22Rv1 (cell line): Measurements from ENCODE around the gene PPM1M.

ENCODE experiments used
- H3K27ac ChIP-seq: fragments of 450-650 bp; 2 replicates; pipeline ENCODE4 v1.5.1; 2017
- ZFX ChIP-seq: fragments of 450-650 bp; IDR thresholded peaks from 2 replicates; pipeline ENCODE4 v1.6.1; 2017; ENCODE audit warnings: antibody characterized with exemption, borderline replicate concordance
- TF ChIP-seq, protein P1 (sequence below): fragments of 450-650 bp; IDR thresholded peaks from 2 replicates; pipeline ENCODE4 v1.5.1; 2017; ENCODE audit warnings: mild to moderate bottlenecking

Gene PPM1M

DNA sequence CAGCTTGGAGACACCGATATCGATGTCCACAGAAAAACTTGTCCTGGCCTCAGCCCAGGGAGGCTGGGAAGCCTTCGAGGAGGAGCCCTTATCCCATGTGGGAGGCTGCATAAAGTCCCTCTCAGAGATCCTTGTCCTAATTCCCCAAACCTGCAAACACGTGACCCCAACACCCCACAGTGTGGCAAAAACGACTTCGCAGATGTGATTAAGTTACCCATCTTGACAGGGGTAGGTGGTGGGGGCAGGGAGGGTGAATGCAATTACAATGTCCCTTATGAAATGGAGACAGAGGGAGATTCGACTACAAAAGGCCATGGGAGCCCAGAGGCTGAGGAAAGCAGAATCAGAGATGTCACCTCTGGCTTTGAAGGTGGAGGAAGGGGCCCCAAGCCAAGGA, 17.8 kb upstream of the PPM1M start:
- no peak overlapping the region for H3K27ac ChIP-seq
- TF ChIP-seq ZFX: no peak
- TF ChIP-seq, protein P1, sequence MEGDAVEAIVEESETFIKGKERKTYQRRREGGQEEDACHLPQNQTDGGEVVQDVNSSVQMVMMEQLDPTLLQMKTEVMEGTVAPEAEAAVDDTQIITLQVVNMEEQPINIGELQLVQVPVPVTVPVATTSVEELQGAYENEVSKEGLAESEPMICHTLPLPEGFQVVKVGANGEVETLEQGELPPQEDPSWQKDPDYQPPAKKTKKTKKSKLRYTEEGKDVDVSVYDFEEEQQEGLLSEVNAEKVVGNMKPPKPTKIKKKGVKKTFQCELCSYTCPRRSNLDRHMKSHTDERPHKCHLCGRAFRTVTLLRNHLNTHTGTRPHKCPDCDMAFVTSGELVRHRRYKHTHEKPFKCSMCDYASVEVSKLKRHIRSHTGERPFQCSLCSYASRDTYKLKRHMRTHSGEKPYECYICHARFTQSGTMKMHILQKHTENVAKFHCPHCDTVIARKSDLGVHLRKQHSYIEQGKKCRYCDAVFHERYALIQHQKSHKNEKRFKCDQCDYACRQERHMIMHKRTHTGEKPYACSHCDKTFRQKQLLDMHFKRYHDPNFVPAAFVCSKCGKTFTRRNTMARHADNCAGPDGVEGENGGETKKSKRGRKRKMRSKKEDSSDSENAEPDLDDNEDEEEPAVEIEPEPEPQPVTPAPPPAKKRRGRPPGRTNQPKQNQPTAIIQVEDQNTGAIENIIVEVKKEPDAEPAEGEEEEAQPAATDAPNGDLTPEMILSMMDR: no peak

- H3K27ac ChIP-seq: no peak overlapping the region
- TF ChIP-seq, protein P1: no peak
- no peak for TF ChIP-seq ZFX
Observed at GRCh38 chr3:52228266-52228665, 17.3 kb upstream of the PPM1M start.

- no peak overlapping the region for H3K27ac ChIP-seq
- TF ChIP-seq, protein P1: no peak
- TF ChIP-seq ZFX: no peak
Observed at GRCh38 chr3:52228751-52229291, 16.7 kb upstream of the PPM1M start.

DNA sequence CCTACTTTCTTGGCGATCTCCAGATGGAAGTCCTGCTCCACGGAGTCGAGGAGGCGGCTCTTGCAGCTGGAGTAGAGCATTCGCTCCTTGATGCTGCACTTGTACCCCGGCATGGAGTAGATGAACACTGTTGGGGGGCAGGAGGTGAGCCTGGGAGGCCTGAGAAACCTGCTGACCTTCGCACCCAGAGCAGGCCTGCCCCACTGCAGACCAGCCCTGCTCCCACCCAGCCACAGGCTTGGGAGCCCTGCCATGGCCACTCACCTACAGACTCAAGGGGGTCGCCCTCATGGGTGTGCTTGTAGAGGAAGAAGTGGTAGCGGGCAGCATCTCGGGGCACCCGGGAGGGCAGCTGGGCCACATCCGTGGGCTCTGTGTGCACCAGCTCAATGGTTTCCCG, 15.9 kb upstream of the PPM1M start:
- no peak overlapping the region for H3K27ac ChIP-seq
- TF ChIP-seq, protein P1: no peak
- no peak for TF ChIP-seq ZFX

- no peak overlapping the region for H3K27ac ChIP-seq
- no peak for TF ChIP-seq ZFX
- TF ChIP-seq, protein P1: no peak
Observed at GRCh38 chr3:52230461-52230860, 15.1 kb upstream of the PPM1M start.

- H3K27ac ChIP-seq: no peak overlapping the region
- no peak for TF ChIP-seq ZFX
- TF ChIP-seq, protein P1: no peak
Observed at GRCh38 chr3:52230889-52231499, 14.6 kb upstream of the PPM1M start.

DNA sequence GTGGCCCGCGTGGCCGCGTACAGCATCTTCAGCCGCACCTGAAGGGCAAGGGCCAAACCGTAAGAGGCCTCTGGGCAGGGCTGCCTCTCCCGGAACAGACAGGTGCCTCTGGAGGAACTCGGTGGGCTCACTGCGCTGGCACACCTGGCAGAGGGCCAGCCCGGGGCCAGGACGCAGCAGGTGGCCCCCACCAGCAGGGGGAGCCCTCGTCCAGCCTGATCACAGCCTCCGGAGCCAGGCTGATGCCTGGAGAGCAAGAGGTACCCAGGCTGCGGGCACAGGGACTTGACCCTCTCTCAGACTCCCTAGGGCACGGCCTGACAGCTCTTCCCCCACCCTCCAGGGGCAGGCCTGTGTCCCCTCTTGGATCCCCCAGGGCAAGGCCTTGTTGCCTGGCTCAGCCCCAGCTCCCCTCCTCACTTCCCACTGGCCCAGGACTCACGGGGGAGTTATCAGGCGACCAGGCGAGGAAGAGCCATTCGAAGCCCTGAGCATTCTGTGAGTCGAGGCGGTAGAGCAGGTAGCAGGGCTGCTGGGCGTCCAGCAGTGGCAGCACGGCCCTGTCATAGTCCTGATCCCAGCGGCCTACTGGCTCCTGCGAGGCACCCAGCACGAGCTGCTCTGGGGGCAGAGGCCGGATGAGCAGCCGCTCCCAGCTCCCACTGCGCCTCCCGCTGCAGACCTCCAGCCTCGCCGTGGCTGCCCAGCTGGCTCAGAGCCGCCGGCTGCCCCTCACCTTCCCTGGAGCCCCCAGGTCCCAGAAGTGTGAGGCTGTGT, 13.9 kb upstream of the PPM1M start:
- no peak overlapping the region for H3K27ac ChIP-seq
- TF ChIP-seq ZFX: no peak
- TF ChIP-seq, protein P1: peak; percentile 96
